Regular cardiac myocyte (primary cell): ENCODE results near the gene PCSK1N. TPM values are rescaled to one million over a fixed set of nuclear protein-coding genes. Genes with fewer than 3 reads are reported as not detected.

Experiments used
- total RNA-seq: library from RNA; depleted of rRNA; stranded (reverse); fragments of >200 nt; gene quantifications from 2 replicates; pipeline ENCODE4 v1.2.3, GENCODE V29; 2014

PCSK1N gene, protein sequence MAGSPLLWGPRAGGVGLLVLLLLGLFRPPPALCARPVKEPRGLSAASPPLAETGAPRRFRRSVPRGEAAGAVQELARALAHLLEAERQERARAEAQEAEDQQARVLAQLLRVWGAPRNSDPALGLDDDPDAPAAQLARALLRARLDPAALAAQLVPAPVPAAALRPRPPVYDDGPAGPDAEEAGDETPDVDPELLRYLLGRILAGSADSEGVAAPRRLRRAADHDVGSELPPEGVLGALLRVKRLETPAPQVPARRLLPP
- 0.19 and 0.85 TPM in 2 replicates for total RNA-seq

GRCh38 chrX:48835524-48836329, at the start of gene PCSK1N:
TSS of gene PCSK1N (minus strand) at chrX:48835610. CDS start at chrX:48835532, 78 bp downstream.

DNA sequence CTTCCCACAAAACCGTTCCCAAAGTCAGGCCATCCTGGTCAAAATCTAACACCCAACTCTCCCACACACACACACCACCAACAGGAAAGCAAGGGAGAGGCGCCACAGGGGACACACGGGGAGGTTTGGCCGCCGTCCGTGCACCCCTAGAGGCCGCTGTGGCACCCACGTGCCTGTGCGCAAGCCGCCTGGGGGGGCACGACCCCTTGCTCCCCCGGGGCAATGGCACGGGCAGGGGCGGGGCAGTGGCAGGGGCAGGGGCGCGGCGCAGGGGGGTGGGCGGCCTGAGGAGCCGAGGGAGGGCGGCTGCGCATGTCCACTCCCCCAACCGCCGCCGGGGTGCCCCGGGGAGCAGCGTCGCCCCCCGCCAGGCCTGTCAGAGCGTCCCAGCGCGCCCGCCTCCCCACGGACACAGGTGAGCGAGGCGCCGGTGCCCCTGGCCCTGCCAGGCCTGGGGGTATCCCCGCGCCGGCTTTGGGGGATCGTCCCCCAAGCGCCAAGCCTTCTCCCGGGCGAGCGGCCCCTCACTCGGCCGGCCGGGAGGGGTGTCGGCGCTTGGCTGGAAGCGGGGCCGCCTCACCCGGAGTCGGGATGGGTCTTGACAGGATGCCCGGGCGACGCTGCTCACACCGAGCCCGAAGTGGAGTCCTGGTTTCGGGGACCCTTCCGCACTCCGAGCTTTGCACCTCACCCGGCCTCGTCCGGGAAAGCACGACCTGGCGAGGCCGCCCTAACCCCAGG, 9.1 kb downstream of the PCSK1N start, which contains the start of gene ERAS:
TSS of gene ERAS (plus strand) at position 379 of the 741 bp plus-strand sequence. CDS start 2,611 bp downstream, outside the sequence.

GRCh38 chrX:48801280-48802088, 33.9 kb downstream of the PCSK1N start, which contains the start of gene HDAC6:
TSS of gene HDAC6 (plus strand) at chrX:48802067. CDS start at chrX:48802693, 626 bp downstream.

GRCh38 chrX:48786341-48786800, 49.0 kb downstream of the PCSK1N start, which contains the start of gene GATA1:
TSS of gene GATA1 (plus strand) at chrX:48786590. CDS start at chrX:48791110, 4,520 bp downstream.

Other genes with a start within 250 kb of the PCSK1N start
- gene WDR13, start 238.1 kb downstream of the PCSK1N start, total RNA-seq = 73.3 and 77.3 TPM in 2 replicates
- 0.28 TPM in 1 of 2 replicates, not detected in the other for gene WAS, start 151.8 kb downstream of the PCSK1N start, total RNA-seq
- 1.4 and 10.5 TPM in 2 replicates for gene SUV39H1, start 138.9 kb downstream of the PCSK1N start, total RNA-seq
- not detected in 2 replicates for gene GLOD5, start 73.9 kb downstream of the PCSK1N start, total RNA-seq
- not detected in 2 replicates for gene GATA1, start 49.0 kb downstream of the PCSK1N start, total RNA-seq
- gene HDAC6, start 33.5 kb downstream of the PCSK1N start, total RNA-seq = 21.7 and 34.1 TPM in 2 replicates
- gene ERAS, start 9.1 kb downstream of the PCSK1N start, total RNA-seq = not detected in 2 replicates
- 26.5 and 42.0 TPM in 2 replicates for gene TIMM17B, start 62.2 kb upstream of the PCSK1N start, total RNA-seq
- 36.1 and 88.6 TPM in 2 replicates for gene PQBP1, start 62.3 kb upstream of the PCSK1N start, total RNA-seq
- gene SLC35A2, start 76.0 kb upstream of the PCSK1N start, total RNA-seq = 18.6 and 19.6 TPM in 2 replicates
- gene PIM2, start 83.4 kb upstream of the PCSK1N start, total RNA-seq = 5.2 and 7.0 TPM in 2 replicates
- 25.9 and 34.5 TPM in 2 replicates for gene OTUD5, start 122.0 kb upstream of the PCSK1N start, total RNA-seq
- gene KCND1, start 136.2 kb upstream of the PCSK1N start, total RNA-seq = 0.56 and 0.58 TPM in 2 replicates
- gene GRIPAP1, start 166.7 kb upstream of the PCSK1N start, total RNA-seq = 23.1 and 28.2 TPM in 2 replicates
- gene TFE3, start 207.7 kb upstream of the PCSK1N start, total RNA-seq = 29.1 and 33.0 TPM in 2 replicates
- 0.19 and 0.28 TPM in 2 replicates for gene CCDC120, start 223.4 kb upstream of the PCSK1N start, total RNA-seq
- gene PRAF2, start 238.4 kb upstream of the PCSK1N start, total RNA-seq = 5.8 and 7.0 TPM in 2 replicates
- gene WDR45, start 244.3 kb upstream of the PCSK1N start, total RNA-seq = 29.3 and 31.2 TPM in 2 replicates